ENCODE data around the gene ABHD1. TPM values are rescaled to one million over a fixed set of nuclear protein-coding genes. Genes with fewer than 3 reads are reported as not detected.
A peak's percentile ranks its signal among the peaks of the same experiment; 100 is the strongest.

The ABHD1 gene
- total RNA-seq, 1 experiment from 2014 or later: 1.1 TPM

DNA sequence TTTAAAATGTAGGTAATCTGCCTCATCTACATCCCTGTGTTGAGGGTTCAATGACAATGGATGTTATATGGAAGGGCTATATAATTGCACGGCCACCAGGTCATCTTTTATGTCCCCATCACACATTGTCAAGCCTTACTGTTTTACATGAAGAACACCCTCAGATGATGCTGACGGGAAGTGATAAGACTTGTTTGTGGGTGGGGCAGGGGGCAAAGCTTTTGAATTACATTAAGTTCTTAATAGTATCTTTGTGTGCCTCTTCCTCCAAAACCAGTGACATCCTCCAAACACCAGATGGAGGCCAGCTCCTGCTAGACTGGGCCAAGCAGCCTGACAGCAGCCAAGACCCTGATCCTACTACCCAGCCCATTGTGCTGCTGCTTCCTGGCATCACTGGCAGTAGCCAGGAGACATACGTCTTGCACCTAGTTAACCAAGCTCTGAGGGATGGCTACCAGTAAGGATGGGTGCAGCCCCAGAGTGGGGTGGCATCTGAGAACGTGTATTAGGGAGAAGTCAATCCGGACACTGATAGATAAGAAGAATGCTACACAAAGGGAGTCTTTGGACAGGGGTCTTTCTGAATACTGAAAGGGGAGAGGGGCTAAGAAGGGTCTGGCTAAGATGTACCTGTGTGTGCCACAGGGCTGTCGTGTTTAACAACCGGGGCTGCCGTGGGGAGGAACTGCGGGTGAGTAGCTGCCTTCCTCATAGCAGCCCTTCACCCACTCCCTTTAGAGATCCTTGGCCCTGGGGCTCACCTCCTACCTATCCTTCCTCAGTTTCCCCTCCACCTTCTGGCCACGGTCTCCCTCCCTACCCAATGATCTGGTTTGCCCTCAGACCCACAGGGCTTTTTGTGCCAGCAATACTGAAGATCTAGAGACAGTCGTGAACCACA, 5.3 kb downstream of the ABHD1 start:
- in situ Hi-C loops (cut with HindIII; ENCODE audit: low pct_unique_long_range_greater_than_20kb, low sequenced_read_pairs): no loop called here
- DNase-seq (ENCODE audit: low read depth, low spot score): no peak

DNA sequence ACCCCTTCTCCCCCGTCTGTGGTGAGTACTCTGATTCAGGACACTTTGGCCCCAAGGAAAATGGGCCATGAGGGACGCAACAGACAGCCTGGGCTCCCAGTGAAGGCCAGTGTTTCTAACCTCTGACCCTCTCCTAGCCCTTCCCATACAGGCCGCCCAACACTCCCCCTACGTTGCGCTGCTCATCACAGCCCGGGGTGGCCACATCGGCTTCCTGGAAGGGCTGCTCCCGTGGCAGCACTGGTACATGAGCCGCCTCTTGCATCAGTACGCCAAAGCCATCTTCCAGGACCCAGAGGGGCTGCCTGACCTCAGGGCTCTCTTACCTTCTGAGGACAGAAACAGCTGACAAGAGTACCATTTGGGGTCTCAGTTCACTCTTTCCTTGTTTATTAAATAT, 6.8 kb downstream of the ABHD1 start:
- in situ Hi-C loops (cut with HindIII; ENCODE audit: low pct_unique_long_range_greater_than_20kb, low sequenced_read_pairs): no loop called here
- DNase-seq (ENCODE audit: low read depth, low spot score): no peak

DNA sequence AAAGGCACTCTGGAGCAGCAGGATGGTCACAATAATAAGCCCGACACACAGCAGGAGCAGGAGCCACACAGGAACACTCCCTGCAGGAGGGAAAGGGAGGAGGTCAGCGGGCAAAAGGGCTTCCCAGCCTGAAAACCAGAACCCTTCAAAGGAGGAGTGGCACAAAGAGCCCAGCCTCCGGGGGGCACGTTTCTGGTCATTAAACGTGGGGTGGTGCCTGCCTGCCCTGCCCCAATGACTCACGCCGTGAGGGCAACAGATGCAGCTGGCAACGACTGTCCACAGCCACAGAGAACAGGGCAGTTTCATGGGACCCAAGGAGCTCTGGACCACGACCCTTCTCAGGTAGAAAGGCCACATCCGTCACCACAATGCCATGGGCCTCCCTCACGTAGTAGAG, 7.8 kb downstream of the ABHD1 start:
- no peak for DNase-seq (ENCODE audit: low read depth, low spot score)
- in situ Hi-C loops (cut with HindIII; ENCODE audit: low pct_unique_long_range_greater_than_20kb, low sequenced_read_pairs): no loop called here

DNA sequence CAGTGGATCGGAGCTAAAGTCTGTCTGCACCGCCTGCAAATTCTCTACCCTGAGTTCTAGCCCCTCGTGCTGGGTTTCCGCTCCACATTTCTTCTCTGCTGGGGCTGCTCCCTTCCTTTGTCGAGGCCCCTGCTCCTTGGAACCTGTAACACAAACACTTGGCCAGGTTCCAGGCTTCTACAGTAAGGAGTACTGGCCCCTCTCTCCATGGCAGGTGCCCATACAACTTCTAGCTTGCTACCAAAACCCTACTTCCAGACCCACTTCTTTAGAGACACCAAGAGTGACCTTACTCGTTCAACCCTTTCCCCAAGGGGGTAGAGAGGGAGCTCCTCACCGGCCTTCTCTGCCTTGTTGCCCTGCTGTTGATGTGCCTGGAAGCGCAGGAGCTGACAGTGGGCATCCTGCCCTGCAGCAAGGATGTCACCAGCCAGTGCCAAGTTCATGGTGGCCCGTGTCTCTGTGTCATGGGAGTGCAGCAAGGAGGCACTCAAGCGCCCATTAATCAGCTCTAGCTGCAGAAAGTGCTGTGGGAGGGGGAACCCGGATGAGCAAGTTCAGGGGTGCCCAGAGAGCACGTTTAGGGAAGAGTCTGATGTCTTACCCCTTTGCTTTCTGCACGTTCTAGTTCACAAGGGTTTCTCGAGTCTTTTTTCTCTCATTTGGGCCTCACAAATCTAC, 9.7 kb downstream of the ABHD1 start:
- in situ Hi-C loops (cut with HindIII; ENCODE audit: low pct_unique_long_range_greater_than_20kb, low sequenced_read_pairs): no loop called here
- no peak for DNase-seq (ENCODE audit: low read depth, low spot score)

DNA sequence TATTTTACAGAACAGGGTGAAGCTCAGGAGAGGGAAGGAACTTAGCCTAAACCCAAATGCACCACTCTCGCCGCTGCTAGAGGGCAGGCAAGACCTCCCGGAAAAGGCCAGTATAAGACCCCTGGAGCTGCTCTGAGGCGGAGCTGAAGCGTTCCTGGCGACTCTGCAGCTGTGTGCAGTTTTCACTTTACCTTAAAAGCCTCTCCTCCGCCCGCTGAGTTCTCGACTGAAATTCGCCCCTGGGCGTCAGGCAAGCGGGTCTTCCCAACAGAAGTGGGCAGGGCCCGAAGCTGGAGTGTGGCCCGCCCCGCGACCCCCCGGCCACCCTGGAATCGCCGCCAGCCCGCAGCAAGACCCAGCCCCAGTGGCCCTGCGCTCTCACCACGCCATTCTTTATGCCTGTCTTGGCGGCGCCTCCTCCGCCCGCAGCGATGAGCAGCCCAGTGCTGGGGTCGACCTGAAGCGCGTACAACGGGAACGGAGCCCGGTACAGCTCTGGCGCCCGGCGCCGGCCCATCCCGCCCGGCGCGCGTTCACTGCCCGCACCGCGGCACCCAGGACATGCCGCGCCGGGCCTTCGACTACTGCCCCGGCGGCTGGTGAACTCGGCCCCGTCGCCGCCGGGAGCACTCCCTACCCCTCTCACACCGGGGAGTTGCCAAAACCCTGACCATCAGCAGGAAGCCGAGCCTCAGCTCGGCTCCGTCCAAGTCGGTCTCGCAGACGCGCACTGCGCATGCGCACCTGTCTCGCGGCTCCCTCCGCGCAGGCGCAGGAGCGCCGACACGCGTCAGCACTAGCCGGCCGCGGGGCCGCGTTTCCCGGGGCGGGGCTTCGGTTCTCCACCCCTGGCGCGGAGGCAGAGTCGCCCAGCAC, 10.5 kb downstream of the ABHD1 start, which contains the start of gene PREB:
TSS of gene PREB (minus strand) at position 732 of the 876 bp plus-strand sequence. CDS start at position 517, 215 bp downstream.
- peak; percentile 97 for DNase-seq (ENCODE audit: low read depth, low spot score)
- in situ Hi-C loops (cut with HindIII; ENCODE audit: low pct_unique_long_range_greater_than_20kb, low sequenced_read_pairs): no loop called here

DNA sequence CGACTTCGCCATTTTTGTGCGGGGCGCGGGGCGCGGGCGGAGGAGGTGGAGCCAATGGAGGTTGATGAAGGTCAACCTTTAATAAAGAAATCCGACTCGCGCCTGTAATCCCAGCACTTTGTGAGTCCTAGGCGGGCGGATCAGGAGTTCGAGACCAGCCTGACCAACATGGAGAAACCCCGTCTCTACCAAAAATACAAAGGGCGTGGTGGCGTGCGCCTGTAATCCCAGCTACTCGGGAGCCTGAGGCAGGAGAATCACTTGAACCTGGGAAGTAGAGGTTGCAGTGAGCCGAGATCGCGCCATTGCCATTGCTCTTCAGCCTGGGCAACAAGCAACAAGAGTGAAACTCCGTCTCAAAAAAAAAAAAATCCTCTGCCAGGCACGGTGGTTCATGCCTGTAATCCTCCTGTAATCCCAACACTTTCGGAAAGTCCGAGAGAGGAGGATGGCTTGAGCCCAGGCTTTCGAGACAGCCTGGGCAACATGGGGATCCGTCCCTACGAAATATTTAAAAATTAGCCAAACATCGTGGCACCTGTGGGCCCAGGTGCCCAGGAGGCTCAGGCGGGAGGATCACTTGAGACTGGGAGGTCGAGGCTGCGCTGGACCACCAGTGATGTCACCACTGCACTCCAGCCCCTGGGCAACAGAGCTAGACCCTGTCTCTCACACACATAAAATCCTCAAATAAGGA, 11.3 kb downstream of the ABHD1 start:
- in situ Hi-C loops (cut with HindIII; ENCODE audit: low pct_unique_long_range_greater_than_20kb, low sequenced_read_pairs): no loop called here
- DNase-seq (ENCODE audit: low read depth, low spot score): no peak

DNA sequence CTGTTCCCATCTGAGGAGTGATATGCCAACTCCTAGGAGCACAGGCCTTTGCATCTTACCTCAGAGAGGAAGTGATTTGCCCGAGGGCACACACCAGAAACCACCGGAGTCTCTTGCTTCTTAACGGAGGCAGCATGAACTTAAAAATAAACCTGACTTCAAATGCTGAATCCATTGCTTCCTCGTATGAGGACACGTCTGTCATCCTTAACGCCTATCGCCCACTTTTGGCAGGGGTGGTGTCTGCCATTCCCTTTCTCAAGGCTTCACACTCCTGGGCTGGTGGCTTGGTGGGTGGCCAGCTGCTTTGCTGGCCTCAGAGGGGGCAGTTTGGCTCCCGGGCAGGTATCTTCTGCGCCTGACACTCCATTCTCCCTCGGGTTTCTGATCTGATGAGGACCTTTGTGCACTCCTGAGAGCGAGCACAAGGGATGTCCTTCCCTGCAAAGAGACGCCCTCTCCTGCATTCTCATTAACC, 11.9 kb downstream of the ABHD1 start:
- in situ Hi-C loops (cut with HindIII; ENCODE audit: low pct_unique_long_range_greater_than_20kb, low sequenced_read_pairs): no loop called here
- no peak for DNase-seq (ENCODE audit: low read depth, low spot score)

DNA sequence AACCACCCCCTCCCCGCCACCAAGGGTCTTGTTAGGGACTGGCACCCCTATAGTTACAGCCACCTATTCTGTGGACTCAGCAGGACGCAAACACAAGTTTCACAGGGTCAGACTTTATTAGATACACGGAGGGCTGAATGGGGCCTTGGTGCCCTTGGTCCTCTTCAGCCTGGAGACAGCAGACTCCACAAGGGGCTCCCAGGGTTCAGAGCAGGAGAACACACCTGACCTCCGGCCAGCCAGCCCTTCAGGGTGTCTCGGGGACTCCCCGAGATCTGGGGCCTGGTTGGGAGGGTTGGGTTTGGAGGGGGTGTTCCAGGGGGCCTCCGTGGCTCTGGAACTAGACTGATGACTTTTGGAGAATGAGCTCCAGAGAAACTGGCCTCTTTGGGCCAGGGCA, 13.1 kb downstream of the ABHD1 start:
- in situ Hi-C loops (cut with HindIII; ENCODE audit: low pct_unique_long_range_greater_than_20kb, low sequenced_read_pairs): no loop called here
- no peak for DNase-seq (ENCODE audit: low read depth, low spot score)

DNA sequence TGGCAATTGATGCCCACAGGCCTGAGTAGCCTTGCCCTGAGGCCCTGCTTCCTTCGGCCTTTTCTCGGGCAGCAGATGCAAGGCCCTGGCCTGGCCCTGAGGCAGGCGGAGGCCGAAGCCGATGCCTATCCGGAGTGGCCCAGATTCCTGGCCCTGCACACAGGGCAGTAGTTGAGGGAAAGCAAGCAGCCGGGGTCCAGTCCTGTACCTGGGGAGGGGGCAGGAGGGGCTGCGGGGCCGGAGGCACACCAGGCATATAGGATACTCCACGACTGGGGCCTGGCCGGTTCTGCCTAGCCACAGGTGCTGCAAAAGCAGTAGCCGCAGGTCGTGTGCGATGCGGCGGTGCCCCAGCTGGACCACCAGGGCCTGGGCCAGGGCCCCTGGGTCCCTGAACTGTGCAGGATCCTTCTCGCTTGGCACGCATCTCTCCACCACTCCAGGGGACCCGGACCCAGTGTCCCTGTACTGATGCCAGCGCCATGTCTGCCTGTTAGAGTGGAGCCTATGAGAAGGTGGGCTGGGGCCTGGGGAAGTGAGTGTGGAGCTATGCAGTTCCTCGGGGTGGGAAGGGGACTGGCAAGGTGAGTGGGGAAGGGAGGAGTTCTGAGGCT, 13.8 kb downstream of the ABHD1 start:
- in situ Hi-C loops (cut with HindIII; ENCODE audit: low pct_unique_long_range_greater_than_20kb, low sequenced_read_pairs): no loop called here
- DNase-seq (ENCODE audit: low read depth, low spot score): no peak

DNA sequence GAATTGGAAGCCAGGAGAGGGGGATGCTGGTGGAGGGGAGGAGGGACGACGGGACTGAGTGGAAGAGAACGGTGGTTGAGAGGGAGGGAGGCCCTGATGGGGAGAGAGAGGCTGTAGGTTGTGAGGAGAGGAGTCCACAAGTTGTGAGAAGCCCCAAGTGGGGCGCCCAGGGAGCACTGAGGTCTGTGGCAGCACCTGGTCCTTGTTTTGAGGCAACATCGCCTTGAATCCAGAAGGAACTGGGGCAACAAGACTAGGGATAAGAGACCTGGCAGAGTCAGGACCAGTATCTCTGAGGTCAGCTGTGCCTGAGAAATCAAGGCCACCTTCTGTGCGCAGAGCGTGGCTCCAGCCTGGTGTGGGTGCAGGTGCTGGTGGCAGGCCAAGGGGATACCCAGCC, 14.5 kb downstream of the ABHD1 start:
- DNase-seq (ENCODE audit: low read depth, low spot score): no peak
- in situ Hi-C loops (cut with HindIII; ENCODE audit: low pct_unique_long_range_greater_than_20kb, low sequenced_read_pairs): no loop called here

DNA sequence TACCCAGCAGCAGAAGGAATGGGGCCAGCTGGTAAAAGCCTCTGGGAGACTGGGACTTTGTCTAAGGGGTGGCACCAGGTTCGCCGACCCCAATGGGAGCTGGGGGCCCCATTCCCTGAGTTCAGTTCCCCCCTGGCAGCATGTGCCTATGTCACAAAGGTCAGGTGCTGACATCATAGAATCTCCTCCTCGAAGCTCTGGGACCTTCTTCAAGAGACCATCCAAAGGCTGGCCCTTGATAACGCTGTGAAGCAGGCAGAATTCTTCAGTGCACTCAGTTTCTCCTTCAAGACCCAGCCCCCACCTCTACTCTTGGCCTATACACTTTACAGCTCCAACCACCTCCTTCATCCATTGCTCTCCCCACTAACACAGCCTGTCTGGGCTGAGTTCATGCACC, 15.7 kb downstream of the ABHD1 start, which contains the start of gene PRR30:
TSS of gene PRR30 (minus strand) at position 101 of the 400 bp plus-strand sequence. CDS start 1,081 bp downstream, outside the sequence.
- no peak for DNase-seq (ENCODE audit: low read depth, low spot score)
- in situ Hi-C loops (cut with HindIII; ENCODE audit: low pct_unique_long_range_greater_than_20kb, low sequenced_read_pairs): no loop called here

DNA sequence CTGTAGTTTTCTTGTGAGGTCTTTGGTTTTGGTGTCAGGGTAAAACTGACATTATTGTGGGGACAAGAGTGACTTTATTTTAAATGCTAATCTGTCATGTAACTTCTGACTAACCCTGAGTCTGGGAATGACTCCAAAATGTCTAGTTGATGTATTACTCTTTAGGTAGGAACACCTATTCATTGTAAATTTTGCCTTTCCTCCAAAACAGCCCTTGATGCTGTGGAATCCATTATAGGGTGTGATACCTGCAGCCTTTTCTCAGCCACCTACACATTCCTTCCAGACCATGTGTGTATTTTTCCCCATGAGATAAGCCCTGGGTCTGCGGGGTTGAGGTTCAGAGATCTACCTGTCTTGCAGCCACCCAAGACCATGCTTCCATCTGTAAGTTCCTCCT, 19.7 kb downstream of the ABHD1 start:
- in situ Hi-C loops (cut with HindIII; ENCODE audit: low pct_unique_long_range_greater_than_20kb, low sequenced_read_pairs): no loop called here
- no peak for DNase-seq (ENCODE audit: low read depth, low spot score)

DNA sequence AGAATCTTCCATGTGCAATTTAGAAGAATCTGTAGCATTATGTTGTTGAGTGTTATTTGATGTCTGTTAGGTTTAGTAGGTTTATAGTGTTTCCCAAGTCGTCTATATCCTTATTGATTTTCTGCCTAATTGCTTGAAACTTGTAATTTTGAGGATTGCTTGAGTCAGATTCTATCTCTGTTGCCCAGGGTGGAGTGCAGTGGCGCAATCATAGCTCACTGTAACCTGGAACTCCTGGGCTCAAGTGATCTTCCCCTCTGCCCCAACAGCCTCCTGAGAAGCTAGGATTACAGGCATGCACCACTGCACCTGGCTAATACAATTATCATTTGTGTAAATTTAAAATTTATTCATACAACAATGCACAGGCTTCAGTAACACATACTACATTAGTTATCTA, 22.1 kb downstream of the ABHD1 start:
- DNase-seq (ENCODE audit: low read depth, low spot score): no peak
- in situ Hi-C loops (cut with HindIII; ENCODE audit: low pct_unique_long_range_greater_than_20kb, low sequenced_read_pairs): no loop called here

DNA sequence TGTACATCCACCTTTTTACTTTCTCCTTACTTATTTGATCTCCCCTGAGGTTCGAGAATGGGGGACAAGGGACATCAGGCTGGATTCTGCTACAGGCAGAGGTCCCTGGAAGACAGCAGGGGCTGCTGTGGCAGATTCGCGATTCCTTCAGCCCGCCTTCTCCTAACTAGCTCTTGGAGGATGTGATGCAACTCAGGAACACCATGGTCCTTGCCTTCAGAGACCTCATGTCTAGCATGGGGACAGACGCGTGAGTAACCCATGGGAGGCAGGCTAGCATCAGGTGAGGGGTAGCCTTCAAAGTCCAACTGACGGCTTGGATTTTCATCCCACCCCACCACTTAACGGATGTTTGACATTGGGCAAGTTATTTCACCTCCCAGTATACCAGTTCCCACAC, 24.3 kb downstream of the ABHD1 start:
- in situ Hi-C loops (cut with HindIII; ENCODE audit: low pct_unique_long_range_greater_than_20kb, low sequenced_read_pairs): no loop called here
- DNase-seq (ENCODE audit: low read depth, low spot score): no peak

DNA sequence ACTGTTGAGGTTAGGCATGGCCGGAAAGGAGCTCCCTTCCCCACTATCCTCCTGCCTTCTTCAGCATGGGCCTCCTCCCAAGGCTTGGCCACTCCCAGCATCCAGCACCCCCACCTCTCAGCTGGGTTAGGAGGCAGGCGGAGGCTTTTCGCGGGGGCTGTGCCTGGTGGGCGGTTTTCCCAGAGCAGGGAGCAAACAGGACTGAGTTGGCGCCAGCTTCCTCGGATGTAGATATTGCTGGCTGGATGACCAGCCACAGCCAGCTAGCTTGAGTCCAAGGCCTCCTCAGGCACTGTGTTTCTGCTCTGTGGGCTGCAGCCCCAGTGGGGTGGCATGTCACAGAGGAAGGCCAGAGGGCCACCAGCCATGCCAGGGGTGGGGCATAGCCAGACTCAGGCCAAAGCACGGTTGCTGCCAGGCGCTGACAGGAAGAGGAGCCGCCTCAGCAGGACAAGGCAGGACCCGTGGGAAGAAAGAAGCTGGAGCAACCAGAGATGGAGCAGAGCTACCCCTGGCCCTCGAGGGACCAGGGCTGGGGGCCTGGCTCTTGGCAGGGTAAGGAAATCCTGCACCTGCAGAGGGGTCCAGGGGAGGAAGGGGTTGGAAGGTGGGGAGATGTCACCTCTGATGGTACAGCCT, 25.3 kb downstream of the ABHD1 start, which contains the start of gene TCF23:
TSS of gene TCF23 (plus strand) at position 204 of the 639 bp plus-strand sequence. CDS start at position 334, 130 bp downstream.
- no peak for DNase-seq (ENCODE audit: low read depth, low spot score)
- in situ Hi-C loops (cut with HindIII; ENCODE audit: low pct_unique_long_range_greater_than_20kb, low sequenced_read_pairs): no loop called here

Measured in SK-MEL-5 (cell line).